H9 (cell line): ENCODE results near the gene SPATS1. TPM values are rescaled to one million over a fixed set of nuclear protein-coding genes. Genes with fewer than 3 reads are reported as not detected.

Experiments
- DNase-seq: peaks from one replicate; pipeline ENCODE4 v3.0.0-alpha.2; 2017
- H2AFZ ChIP-seq: one replicate; pipeline ENCODE4 v1.6.1; 2013; ENCODE audit warnings: mild to moderate bottlenecking, low read length, control low read depth, moderate library complexity
- H2AK5ac ChIP-seq: 2 replicates; pipeline ENCODE4 v1.6.1; 2013; ENCODE audit warnings: low read length, control low read depth, mixed read lengths; ENCODE audit not compliant: insufficient read length
- H2BK120ac ChIP-seq: one replicate; pipeline ENCODE4 v1.6.1; 2013; ENCODE audit warnings: low read depth, mild to moderate bottlenecking, low read length, control low read depth, inconsistent platforms; ENCODE audit not compliant: poor library complexity, severe bottlenecking
- H2BK12ac ChIP-seq: 2 replicates; pipeline ENCODE4 v1.6.1; 2013; ENCODE audit warnings: low read length, control low read depth, mixed read lengths, low read depth; ENCODE audit not compliant: insufficient read length
- H2BK15ac ChIP-seq: 2 replicates; pipeline ENCODE4 v1.6.1; 2013; ENCODE audit warnings: low read depth, low read length, control low read depth
- H2BK20ac ChIP-seq: one replicate; pipeline ENCODE4 v1.6.1; 2013; ENCODE audit warnings: low read depth, mild to moderate bottlenecking, low read length, control low read depth, inconsistent platforms; ENCODE audit not compliant: poor library complexity, severe bottlenecking
- H2BK5ac ChIP-seq: 2 replicates; pipeline ENCODE4 v1.6.1; 2013; ENCODE audit warnings: low read length, control low read depth, mixed read lengths; ENCODE audit not compliant: insufficient read length
- H3K14ac ChIP-seq: 2 replicates; pipeline ENCODE4 v1.6.1; 2013; ENCODE audit warnings: low read length, control low read depth; ENCODE audit not compliant: insufficient read depth
- H3K18ac ChIP-seq: 2 replicates; pipeline ENCODE4 v1.6.1; 2013; ENCODE audit warnings: low read depth, mild to moderate bottlenecking, mixed read lengths, low read length, control low read depth; ENCODE audit not compliant: insufficient read length
- H3K23ac ChIP-seq: 2 replicates; pipeline ENCODE4 v1.6.1; 2013; ENCODE audit warnings: low read length, control low read depth, mixed read lengths, low read depth; ENCODE audit not compliant: insufficient read length
- H3K23me2 ChIP-seq: 2 replicates; pipeline ENCODE4 v1.6.1; 2013; ENCODE audit warnings: low read depth, mild to moderate bottlenecking, mixed read lengths, low read length, control low read depth; ENCODE audit not compliant: insufficient read length, poor library complexity, severe bottlenecking
- H3K27ac ChIP-seq: 2 replicates; pipeline ENCODE4 v1.5.1; 2013; ENCODE audit warnings: low read length, control low read depth, mixed read lengths, low read depth; ENCODE audit not compliant: insufficient read length
- H3K27me3 ChIP-seq: 2 replicates; pipeline ENCODE4 v1.6.1; 2013; ENCODE audit warnings: low read length, control low read depth, inconsistent platforms; ENCODE audit not compliant: insufficient read depth
- H3K4ac ChIP-seq: 2 replicates; pipeline ENCODE4 v1.6.1; 2013; ENCODE audit warnings: low read depth, mild to moderate bottlenecking, control low read depth, inconsistent platforms, low read length, moderate library complexity
- H3K4me1 ChIP-seq: 2 replicates; pipeline ENCODE4 v1.6.1; 2013; ENCODE audit warnings: low read length, control low read depth, inconsistent platforms; ENCODE audit not compliant: insufficient read depth
- H3K4me2 ChIP-seq: 2 replicates; pipeline ENCODE4 v1.6.1; 2013; ENCODE audit warnings: low read length, control low read depth, mixed read lengths; ENCODE audit not compliant: insufficient read length, insufficient read depth
- H3K56ac ChIP-seq: 2 replicates; pipeline ENCODE4 v1.6.1; 2013; ENCODE audit warnings: low read depth, mild to moderate bottlenecking, mixed read lengths, low read length, control low read depth; ENCODE audit not compliant: insufficient read length
- H3K79me1 ChIP-seq: 2 replicates; pipeline ENCODE4 v1.6.1; 2013; ENCODE audit warnings: low read depth, mild to moderate bottlenecking, moderate library complexity, low read length, control low read depth, inconsistent platforms; ENCODE audit not compliant: insufficient read depth, poor library complexity, severe bottlenecking
- H3K79me2 ChIP-seq: 2 replicates; pipeline ENCODE4 v1.6.1; 2013; ENCODE audit warnings: low read length, control low read depth, inconsistent platforms; ENCODE audit not compliant: insufficient read depth
- H3K9ac ChIP-seq: 2 replicates; pipeline ENCODE4 v1.6.1; 2013; ENCODE audit warnings: low read length, control low read depth, mixed read lengths; ENCODE audit not compliant: insufficient read length; ENCODE audit errors: extremely low read depth
- H3K9me3 ChIP-seq: one replicate; pipeline ENCODE4 v1.6.1; 2013; ENCODE audit warnings: low read depth, low read length, inconsistent platforms; ENCODE audit not compliant: control insufficient read depth
- H3T11ph ChIP-seq: one replicate; pipeline ENCODE4 v1.6.1; 2013; ENCODE audit warnings: mild to moderate bottlenecking, low read length, control low read depth, inconsistent platforms
- H4K20me1 ChIP-seq: one replicate; pipeline ENCODE4 v1.6.1; 2013; ENCODE audit not compliant: control insufficient read depth, insufficient read length, insufficient read depth
- H4K5ac ChIP-seq: 2 replicates; pipeline ENCODE4 v1.6.1; 2013; ENCODE audit warnings: low read depth, mild to moderate bottlenecking, mixed read lengths, low read length, control low read depth; ENCODE audit not compliant: insufficient read length
- H4K8ac ChIP-seq: replicated peaks from 2 replicates; pipeline ENCODE4 v1.6.1; 2013; ENCODE audit warnings: low read length, control low read depth, mixed read lengths, low read depth; ENCODE audit not compliant: insufficient read length
- H4K91ac ChIP-seq: 2 replicates; pipeline ENCODE4 v1.6.1; 2013; ENCODE audit warnings: low read depth, mild to moderate bottlenecking, moderate library complexity, mixed read lengths, low read length, control low read depth; ENCODE audit not compliant: insufficient read length
- H3K27ac Mint-ChIP-seq, 3 experiments: 2 replicates in 2 of 3; 3 replicates in 1 of 3; pipeline ENCODE4 v1.8.0; 2020 to 2021; ENCODE audit warnings: mixed read lengths in 3 of 3, mild to moderate bottlenecking in 1 of 3, moderate library complexity in 1 of 3
- H3K27me3 Mint-ChIP-seq: 2 replicates; pipeline ENCODE4 v1.8.0; 2021; ENCODE audit warnings: low read depth, mild to moderate bottlenecking, moderate library complexity, mixed read lengths
- H3K36me3 Mint-ChIP-seq, 3 experiments: 2 replicates in 2 of 3; 3 replicates in 1 of 3; pipeline ENCODE4 v1.8.0; 2020 to 2021; ENCODE audit warnings: low read depth in 3 of 3, mixed read lengths in 3 of 3; ENCODE audit not compliant: insufficient read depth in 1 of 3
- H3K4me1 Mint-ChIP-seq, 2 experiments: 2 replicates each; pipeline ENCODE4 v1.8.0; 2020; ENCODE audit warnings: mixed read lengths in 2 of 2
- H3K4me3 Mint-ChIP-seq, 2 experiments: 2 replicates in 1 of 2; 3 replicates in 1 of 2; pipeline ENCODE4 v1.8.0; 2020 to 2021; ENCODE audit warnings: mild to moderate bottlenecking in 2 of 2, mixed read lengths in 2 of 2, moderate library complexity in 1 of 2
- H3K9me3 Mint-ChIP-seq, 2 experiments: 2 replicates in 1 of 2; 3 replicates in 1 of 2; pipeline ENCODE4 v1.8.0; 2020; ENCODE audit warnings: mild to moderate bottlenecking in 2 of 2, mixed read lengths in 2 of 2, moderate library complexity in 1 of 2
- CTCF ChIP-seq: fragments of 200-600 bp; sonication (generic); conservative IDR thresholded peaks from 3 replicates; pipeline ENCODE4 v1.8.0; 2021; ENCODE audit warnings: antibody characterized with exemption, mild to moderate bottlenecking
- WGBS: extraction: QIAGEN DNeasy Blood & Tissue Kit; methylation state at CpG from one replicate; pipeline ENCODE4 v1.1.7; 2013; ENCODE audit warnings: missing lambda C conversion rate, low lambda C conversion rate, mixed read lengths; ENCODE audit not compliant: insufficient read length; ENCODE audit errors: extremely low coverage; 5-methylcytosine and 5-hydroxymethylcytosine counted together
- total RNA-seq: library from RNA; stranded (reverse); gene quantifications from 2 replicates; pipeline ENCODE4 v1.2.1, GENCODE V29; 2021

The SPATS1 gene
- total RNA-seq, 1 experiment from 2014 or later: not detected

- H2BK20ac ChIP-seq: no peak overlapping the region
- no peak overlapping the region for H4K5ac ChIP-seq
- WGBS: no CpG with 5 or more reads among the region's 8 CpGs
- no peaks in the 10 kb centered on the region for H3K4me1 ChIP-seq
- H2BK15ac ChIP-seq: no peak overlapping the region
- H3K27ac ChIP-seq: no peak overlapping the region
- no peak overlapping the region for H3K14ac ChIP-seq
- no peaks in the 10 kb centered on the region for H3K9me3 Mint-ChIP-seq
- H3K9me3 ChIP-seq: no peaks in the 10 kb centered on the region
- no peak overlapping the region for H4K91ac ChIP-seq
- H3K4me3 Mint-ChIP-seq: no peak overlapping the region
- H3K23me2 ChIP-seq: peaks cover 10% of the 10 kb centered on the region
- H3T11ph ChIP-seq: no peak overlapping the region
- H3K27me3 Mint-ChIP-seq: peaks cover 19% of the 10 kb centered on the region
- H3K79me2 ChIP-seq: no peaks in the 10 kb centered on the region
- peaks cover 36 to 67% (median 61%) of the 10 kb centered on the region in 3 experiments for H3K36me3 Mint-ChIP-seq
- TF ChIP-seq CTCF: no peak
- H2AFZ ChIP-seq: no peak overlapping the region
- no peak overlapping the region for H2AK5ac ChIP-seq
- H3K18ac ChIP-seq: no peak overlapping the region
- no peak overlapping the region for H3K27ac Mint-ChIP-seq
- H2BK120ac ChIP-seq: no peak overlapping the region
- H3K23ac ChIP-seq: no peak overlapping the region
- no peak overlapping the region for H3K4me2 ChIP-seq
- no peak overlapping the region for H2BK12ac ChIP-seq
- DNase-seq: no peak
- H4K8ac ChIP-seq: no peak overlapping the region
- H2BK5ac ChIP-seq: no peak overlapping the region
- H3K4ac ChIP-seq: no peak overlapping the region
- H3K4me1 Mint-ChIP-seq: peaks cover 13 to 14% of the 10 kb centered on the region in 2 experiments
- no peak overlapping the region for H3K56ac ChIP-seq
- no peak overlapping the region for H3K9ac ChIP-seq
- no peaks in the 10 kb centered on the region for H4K20me1 ChIP-seq
- no peaks in the 10 kb centered on the region for H3K79me1 ChIP-seq
- no peaks in the 10 kb centered on the region; the same call in 1 of the 2 replicates for H3K27me3 ChIP-seq
Observed at GRCh38 chr6:44301106-44301505, 41.3 kb upstream of the SPATS1 start.
